ENCODE measurements around the gene ANXA11.
"Not testable (repeated sequence)": the region's sequence is repeated elsewhere in the genome, so short reads cannot be mapped to it uniquely, and the experiment has no call there.

ANXA11 gene

GRCh38 chr10:80144067-80144695 is 61.2 kb downstream of the ANXA11 start:
- no peak for DNase-seq

- DNase-seq = no peak
Observed at GRCh38 chr10:80141696-80142460, 63.5 kb downstream of the ANXA11 start.

GRCh38 chr10:80140251-80140650 is 65.1 kb downstream of the ANXA11 start:
- DNase-seq = no peak

GRCh38 chr10:80139265-80139664 is 66.1 kb downstream of the ANXA11 start:
- DNase-seq = no peak

DNA sequence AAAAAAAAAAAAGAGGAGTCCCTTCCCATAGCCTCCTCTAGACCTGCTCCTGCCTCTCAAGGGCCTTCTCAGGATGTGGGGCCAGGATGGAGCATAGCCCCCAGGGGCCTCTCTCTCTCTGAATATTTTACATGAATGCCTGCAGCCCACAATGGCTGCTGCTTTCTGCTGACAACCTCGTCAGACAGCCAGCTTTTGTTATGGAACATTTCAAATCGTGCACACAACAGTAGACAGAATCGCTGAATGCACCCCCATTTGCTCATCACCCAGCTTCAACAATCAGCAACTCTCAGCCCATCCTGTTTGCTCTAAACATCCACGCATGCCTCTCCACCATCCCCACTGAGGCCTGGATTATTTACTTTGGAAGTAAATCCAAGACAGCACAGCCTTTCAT is 67.4 kb downstream of the ANXA11 start:
- DNase-seq = no peak

GRCh38 chr10:80137031-80137862 is 68.1 kb downstream of the ANXA11 start:
- no peak for DNase-seq

DNA sequence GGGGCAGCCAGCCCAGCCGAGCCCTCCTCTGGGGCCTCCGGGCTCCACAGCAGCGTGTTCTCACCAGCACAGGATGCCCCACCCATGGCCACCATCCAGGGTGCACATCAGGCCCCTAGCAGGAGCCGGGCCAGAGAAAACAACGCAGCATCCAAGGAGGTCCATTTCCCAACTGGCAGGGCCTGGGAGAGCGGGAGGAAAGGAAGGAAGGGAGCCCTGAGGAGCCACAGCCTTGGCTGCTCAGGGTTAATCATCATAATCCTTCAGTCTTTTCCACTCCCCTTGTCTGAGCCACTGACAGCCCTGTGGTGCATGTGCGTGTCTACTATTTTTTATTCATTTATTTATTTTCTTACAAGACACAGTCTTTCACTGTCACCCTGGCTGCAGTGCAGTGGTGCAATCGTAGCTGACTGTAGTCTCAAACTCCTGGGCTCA is 69.2 kb downstream of the ANXA11 start:
- DNase-seq = peak; percentile 75

DNA sequence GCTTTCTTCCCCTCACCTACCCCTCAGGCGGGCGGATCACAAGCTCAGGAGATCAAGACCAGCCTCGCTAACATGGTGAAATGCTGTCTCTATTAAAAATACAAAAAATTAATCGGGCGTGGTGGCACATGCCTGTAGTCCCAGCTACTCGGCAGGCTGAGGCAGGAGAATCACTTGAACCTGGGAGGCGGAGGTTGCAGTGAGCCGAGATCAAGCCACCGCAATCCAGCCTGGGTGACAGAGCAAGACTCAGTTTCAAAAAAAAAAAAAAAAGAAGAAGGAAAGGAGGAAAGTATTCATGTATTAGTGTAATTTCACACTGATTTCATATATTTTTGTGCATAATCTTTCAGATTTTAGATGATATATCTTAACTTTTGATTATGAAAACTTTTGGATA is 71.7 kb downstream of the ANXA11 start:
- not testable (repeated sequence) for DNase-seq

DNA sequence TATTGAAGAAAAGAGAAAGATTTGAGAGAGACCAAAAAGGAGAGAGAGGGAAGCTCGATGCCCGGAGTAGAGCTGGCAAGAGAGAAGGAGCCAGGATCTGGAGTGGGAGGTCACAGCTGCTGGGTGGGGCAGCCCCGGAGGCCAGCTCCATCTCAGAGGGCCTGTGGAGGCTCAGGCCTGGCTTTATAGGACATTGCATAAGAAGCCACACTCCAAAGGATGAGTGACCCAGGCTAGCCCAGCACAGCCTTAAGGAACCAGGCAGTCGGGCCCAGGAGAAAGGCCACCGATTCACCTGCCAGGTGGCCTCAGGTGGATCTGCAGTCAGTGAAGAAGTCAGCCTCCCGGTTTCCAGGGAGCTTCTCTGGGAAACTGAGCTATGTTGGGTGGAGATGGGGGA is 72.1 kb downstream of the ANXA11 start:
- no peak for DNase-seq

GRCh38 chr10:80132299-80133139 is 72.8 kb downstream of the ANXA11 start, which contains the start of gene PLAC9:
PLAC9 (plus strand) TSS chr10:80132730; CDS start chr10:80132763, 33 bp downstream.
- no peak for DNase-seq

DNA sequence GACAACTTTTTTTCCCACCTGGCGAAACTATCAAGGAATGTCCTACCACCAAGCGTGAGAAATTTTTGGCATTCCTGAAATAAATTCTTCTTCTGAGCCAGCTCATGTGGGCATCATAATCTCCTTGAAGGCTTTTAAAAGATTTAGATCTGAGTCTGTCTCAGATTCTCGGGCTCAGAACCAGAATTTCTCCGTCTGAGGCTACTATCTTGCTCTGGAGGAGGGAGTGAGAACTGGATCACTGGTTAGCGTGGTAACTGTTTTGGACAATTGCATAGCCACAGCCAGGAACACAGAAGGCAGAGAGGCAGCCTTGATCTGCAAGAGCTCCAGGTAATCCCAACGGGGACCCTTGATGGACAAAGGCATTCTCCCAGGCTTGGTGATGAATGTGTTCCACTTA is 73.8 kb downstream of the ANXA11 start:
- DNase-seq = no peak

DNA sequence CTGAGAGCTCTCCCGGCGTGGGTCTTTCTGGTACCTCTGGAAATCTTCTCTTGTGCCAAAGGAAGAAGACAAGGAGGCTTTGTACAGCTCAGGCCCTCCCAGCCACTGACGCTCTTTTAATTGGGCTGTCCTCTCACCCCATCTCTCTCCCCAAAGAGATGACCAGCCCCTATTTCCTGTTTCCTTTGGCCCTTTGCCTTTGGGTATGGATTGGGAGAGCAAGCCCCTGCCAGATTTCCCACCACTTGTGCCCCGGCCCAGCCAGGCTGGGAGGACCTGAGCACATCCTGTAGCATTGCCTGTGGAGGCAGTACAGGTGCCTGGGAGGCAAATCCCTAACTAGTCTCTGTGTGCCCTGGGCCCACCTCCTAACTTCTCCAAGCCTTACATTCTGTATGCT is 78.5 kb downstream of the ANXA11 start:
- no peak for DNase-seq

- DNase-seq = no peak
Observed at GRCh38 chr10:80122746-80123145, 82.6 kb downstream of the ANXA11 start.

- no peak for DNase-seq
Observed at GRCh38 chr10:80122110-80122710, 83.1 kb downstream of the ANXA11 start.

GRCh38 chr10:80118669-80119068 is 86.7 kb downstream of the ANXA11 start:
- no peak for DNase-seq

DNA sequence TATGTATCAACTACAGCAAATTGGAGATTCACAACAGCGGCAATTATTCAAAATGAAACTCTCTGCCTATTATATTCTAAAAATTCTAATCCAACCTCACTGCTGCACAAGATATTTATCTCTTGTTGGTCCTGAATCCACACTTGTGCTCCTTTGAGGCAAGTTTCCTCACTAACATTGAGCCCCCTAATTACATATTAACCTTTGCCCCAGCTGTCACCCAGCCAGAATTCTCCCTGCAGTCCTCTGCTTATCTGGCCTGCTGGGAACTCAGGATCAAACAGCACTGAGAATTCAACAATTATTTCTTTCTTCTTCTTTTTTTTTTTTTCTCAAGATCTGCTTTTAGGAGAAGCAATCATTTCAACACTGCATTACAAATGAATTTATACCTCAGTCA is 94.4 kb downstream of the ANXA11 start:
- no peak for DNase-seq

- no peak for DNase-seq
Observed at GRCh38 chr10:80108576-80109239, 96.6 kb downstream of the ANXA11 start.

- DNase-seq = no peak
Observed at GRCh38 chr10:80104066-80104926, 101.0 kb downstream of the ANXA11 start.

All from T1000 (cell line).